Colonic mucosa (tissue), 4 donors: ENCODE measurements around the gene DNTTIP2. TPM values are rescaled to one million over a fixed set of nuclear protein-coding genes. Genes with fewer than 3 reads are reported as not detected.

Experiments used
- DNase-seq: peaks from one replicate; pipeline ENCODE4 v3.0.0-alpha.2; 2020
- H3K27ac ChIP-seq: fragments of 200-600 bp; one replicate; pipeline ENCODE4 v1.8.0; 2021
- H3K27me3 ChIP-seq: fragments of 200-600 bp; one replicate; pipeline ENCODE4 v1.8.0; 2021
- H3K36me3 ChIP-seq: fragments of 200-600 bp; one replicate; pipeline ENCODE4 v1.8.0; 2021
- H3K4me1 ChIP-seq: fragments of 200-600 bp; one replicate; pipeline ENCODE4 v1.8.0; 2021; ENCODE audit warnings: mild to moderate bottlenecking
- H3K4me3 ChIP-seq: fragments of 200-600 bp; one replicate; pipeline ENCODE4 v1.8.0; 2021
- H3K9ac ChIP-seq, 2 donors: one replicate each; pipeline ENCODE4 v1.7.0; 2013; ENCODE audit warnings: control low read depth in 2 of 2, low read depth in 2 of 2, low read length in 2 of 2
- H3K9me3 ChIP-seq: fragments of 200-600 bp; one replicate; pipeline ENCODE4 v1.8.0; 2021
- intact Hi-C: fragments of 100-400 bp; cut with DNase I; formaldehyde crosslinking; loops from one replicate; pipeline ENCODE4 v1.14.1; 2022
- total RNA-seq, 2 donors: library from RNA; stranded (reverse); fragmentation: NEBNext Ultra II Directional in 1 of 2; extraction: Animal tissue kit (Norgen Biotek cat#: 25700) in 1 of 2; gene quantifications; one replicate each; pipeline ENCODE4 v1.2.1, GENCODE V29; 2021
- TF ChIP-seq, protein P1 (sequence below): fragments of 200-600 bp; IDR thresholded peaks from one replicate; pipeline ENCODE4 v1.8.0; 2022; ENCODE audit warnings: antibody characterized with exemption, mild to moderate bottlenecking
- donor health status: healthy.
- donor health status: DM: no; HTN: no; CAD: no.
- donor health status: DM: no; HTN: no; CAD: no.

Gene DNTTIP2
- total RNA-seq, 2 donors from 2014 or later: 36.1 to 36.4 TPM

DNA sequence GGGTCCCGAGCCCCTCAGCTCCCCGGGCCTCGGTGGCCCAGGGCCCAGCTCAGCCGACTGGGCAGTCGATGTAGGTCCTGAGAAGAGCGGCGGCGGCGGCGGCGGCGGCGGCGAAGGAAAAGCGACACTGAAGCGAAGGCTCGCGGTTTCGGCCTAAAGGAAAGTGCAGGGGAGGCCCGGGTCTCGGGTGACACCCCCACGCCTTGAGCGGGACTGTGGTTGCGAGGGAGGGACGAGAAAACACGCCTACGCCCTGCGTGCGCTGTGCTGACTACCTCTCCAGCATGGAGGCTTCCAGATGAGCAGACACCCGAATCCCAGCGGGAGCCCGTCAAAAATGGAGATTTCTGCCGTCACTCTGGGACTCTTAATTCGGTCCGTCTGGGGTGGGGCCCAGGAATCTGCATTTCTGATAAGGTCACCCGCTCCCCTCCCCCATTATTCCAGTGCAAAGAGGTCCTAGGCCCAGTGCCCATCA lies 31.2 kb downstream of the DNTTIP2 start:
- intact Hi-C loops: loop anchor here (5.0 to 10.0 kb wide), 2 partner anchors 223 to 401 kb away; partner anchors contain the start of gene FNBP1L
- Histone ChIP-seq H3K4me3 (peak overlapping the region; percentile 81), H3K4me1 (peaks cover 14% of the 10 kb centered on the region), H3K9ac (peak overlapping the region; percentile 61 to 81), H3K9me3 (no peaks in the 10 kb centered on the region), H3K36me3 (no peaks in the 10 kb centered on the region), H3K27me3 (no peaks in the 10 kb centered on the region), H3K27ac (peak overlapping the region; percentile 98)
- TF ChIP-seq, protein P1, sequence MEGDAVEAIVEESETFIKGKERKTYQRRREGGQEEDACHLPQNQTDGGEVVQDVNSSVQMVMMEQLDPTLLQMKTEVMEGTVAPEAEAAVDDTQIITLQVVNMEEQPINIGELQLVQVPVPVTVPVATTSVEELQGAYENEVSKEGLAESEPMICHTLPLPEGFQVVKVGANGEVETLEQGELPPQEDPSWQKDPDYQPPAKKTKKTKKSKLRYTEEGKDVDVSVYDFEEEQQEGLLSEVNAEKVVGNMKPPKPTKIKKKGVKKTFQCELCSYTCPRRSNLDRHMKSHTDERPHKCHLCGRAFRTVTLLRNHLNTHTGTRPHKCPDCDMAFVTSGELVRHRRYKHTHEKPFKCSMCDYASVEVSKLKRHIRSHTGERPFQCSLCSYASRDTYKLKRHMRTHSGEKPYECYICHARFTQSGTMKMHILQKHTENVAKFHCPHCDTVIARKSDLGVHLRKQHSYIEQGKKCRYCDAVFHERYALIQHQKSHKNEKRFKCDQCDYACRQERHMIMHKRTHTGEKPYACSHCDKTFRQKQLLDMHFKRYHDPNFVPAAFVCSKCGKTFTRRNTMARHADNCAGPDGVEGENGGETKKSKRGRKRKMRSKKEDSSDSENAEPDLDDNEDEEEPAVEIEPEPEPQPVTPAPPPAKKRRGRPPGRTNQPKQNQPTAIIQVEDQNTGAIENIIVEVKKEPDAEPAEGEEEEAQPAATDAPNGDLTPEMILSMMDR: no peak
- DNase-seq: peak; percentile 75

DNA sequence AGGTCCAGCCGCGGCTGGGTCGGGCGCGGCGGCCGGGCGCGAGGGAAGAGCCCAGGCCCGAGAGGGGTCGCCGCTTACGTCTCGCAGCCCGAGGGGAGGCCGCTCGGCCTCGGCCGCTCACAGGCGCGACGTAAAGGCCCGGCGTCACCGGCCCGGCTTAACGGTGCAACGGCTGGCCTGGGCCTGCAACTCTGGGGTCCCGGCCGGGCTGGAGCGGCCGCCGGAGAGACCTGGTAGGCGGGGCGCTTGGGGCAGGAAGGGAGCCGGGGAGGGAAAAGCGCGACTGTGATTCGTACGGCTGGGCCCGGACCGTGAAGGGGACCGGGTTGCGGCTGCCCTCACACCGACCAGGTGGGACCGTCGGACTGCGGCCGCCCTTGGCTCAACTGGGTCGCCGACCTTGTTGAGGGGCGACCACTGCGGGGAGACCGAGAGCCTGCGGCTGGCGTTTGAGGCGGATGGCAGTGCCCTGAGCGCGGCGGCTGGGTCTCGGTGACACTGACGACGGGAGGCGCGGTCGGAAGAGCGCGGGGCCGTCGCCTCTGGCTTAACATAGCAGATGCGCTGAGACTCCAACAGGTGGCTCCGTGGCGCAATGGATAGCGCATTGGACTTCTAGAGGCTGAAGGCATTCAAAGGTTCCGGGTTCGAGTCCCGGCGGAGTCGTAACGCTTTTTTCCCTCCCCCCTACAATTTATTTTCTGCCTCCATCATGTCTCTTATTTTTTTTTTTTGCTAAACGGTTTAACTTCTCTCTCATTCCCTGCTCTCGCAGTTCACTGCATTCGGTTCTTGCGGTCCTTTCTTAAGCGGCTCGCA lies 31.8 kb downstream of the DNTTIP2 start:
- TF ChIP-seq, protein P1: no peak
- peak; percentile 90 for DNase-seq
- Histone ChIP-seq H3K4me1 (peaks cover 14% of the 10 kb centered on the region), H3K9ac (peak overlapping the region; percentile 61 to 89), H3K36me3 (no peaks in the 10 kb centered on the region), H3K27me3 (no peaks in the 10 kb centered on the region), H3K27ac (peak overlapping the region; percentile 98), H3K4me3 (peak overlapping the region; percentile 81), H3K9me3 (no peaks in the 10 kb centered on the region)
- intact Hi-C loops: loop anchor here (5.0 to 10.0 kb wide), 2 partner anchors 222 to 400 kb away; partner anchors contain the start of gene FNBP1L

DNA sequence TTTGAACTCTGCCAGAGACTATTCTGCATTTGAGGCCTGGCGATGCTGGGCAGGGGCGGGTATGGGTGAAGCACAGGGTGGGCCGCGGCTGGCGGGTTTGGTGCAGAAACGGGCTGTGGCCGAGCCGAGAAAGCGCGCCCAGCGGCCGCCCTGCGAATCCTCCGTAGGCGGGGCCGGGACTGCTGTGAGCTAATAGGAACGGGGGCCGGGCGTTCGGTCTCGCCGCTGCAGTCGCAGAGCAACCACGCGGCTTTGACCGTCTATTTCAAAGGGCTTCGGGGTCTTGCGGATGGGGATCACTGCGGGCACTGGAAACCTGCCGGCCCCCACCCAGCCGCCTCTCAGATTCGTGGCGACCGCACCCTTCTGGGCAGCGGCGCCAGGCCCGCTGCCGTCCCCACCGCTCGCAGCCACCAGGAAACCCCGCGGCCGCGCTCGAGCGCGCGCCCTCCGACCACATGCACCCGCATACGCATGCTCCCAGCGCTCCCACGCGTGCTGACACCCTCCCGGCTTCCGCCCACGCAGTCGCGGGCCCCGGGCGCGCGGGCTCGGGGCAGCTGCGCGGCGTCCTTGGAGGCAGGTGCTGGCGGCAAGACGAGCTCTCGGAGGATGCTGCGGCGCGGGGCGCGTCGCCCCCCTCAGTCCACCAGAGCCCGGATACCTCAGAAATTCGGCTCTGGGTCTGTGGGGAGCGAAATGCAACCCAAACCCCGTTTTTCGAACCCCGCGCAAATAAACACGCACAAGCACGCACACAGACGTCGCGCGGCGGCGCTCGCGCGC lies 32.6 kb downstream of the DNTTIP2 start:
- Histone ChIP-seq H3K36me3 (no peaks in the 10 kb centered on the region), H3K4me1 (peaks cover 14% of the 10 kb centered on the region), H3K27me3 (no peaks in the 10 kb centered on the region), H3K27ac (peak overlapping the region; percentile 98), H3K9me3 (no peaks in the 10 kb centered on the region), H3K9ac (peak overlapping the region; percentile 61 to 89), H3K4me3 (peak overlapping the region; percentile 81)
- peak; percentile 90 for DNase-seq
- TF ChIP-seq, protein P1: peak; percentile 24
- intact Hi-C loops: loop anchor here (5.0 to 10.0 kb wide), 2 partner anchors 222 to 399 kb away; partner anchors contain the start of gene FNBP1L

DNA sequence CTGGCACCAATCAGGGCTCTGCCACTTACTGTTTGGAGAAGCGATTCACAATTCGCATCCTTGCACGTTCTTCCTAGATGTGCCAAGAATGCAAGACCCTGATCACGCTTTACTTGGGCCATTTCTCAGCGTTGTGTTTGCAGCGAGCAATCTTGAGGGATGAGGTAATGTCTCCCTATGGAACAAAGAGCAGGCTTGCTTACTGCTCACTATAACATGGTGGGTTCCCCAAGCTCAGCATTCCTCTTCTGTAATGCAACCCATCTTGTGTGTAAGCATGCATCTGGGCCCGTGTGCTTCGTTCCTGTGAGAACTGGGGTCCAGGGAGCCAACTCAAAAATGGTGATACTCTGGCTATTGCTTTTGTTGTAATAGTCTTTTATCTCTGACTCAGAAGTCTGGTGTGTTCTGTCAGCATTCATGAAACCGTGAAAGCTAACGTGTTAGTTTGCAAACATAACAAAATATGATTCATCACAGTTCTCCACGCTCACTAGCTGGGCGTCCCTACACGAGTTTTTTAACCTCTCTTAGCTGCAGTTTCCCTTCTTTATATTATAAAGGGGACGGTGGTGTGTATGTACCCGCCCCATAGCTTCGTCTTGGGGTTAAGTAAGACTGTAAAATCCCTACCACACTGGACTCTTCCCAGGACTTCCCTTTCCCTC lies 33.3 kb downstream of the DNTTIP2 start:
- Histone ChIP-seq H3K4me3 (peak overlapping the region; percentile 81), H3K9ac (peak overlapping the region; percentile 61 to 89), H3K4me1 (peaks cover 14% of the 10 kb centered on the region), H3K36me3 (no peaks in the 10 kb centered on the region), H3K27ac (peak overlapping the region; percentile 98), H3K9me3 (no peaks in the 10 kb centered on the region), H3K27me3 (no peaks in the 10 kb centered on the region)
- TF ChIP-seq, protein P1: no peak
- DNase-seq: peak; percentile 30
- intact Hi-C loops: loop anchor here (5.0 to 10.0 kb wide), 2 partner anchors 221 to 398 kb away; partner anchors contain the start of gene FNBP1L
